ENCODE measurements around the gene ULK3. TPM values are rescaled to one million over a fixed set of nuclear protein-coding genes. Genes with fewer than 3 reads are reported as not detected.
A peak's percentile ranks its signal among the peaks of the same experiment; 100 is the strongest.

The ULK3 gene
- total RNA-seq, 1 donor from 2014 or later, result 37.3 TPM

- no peak for DNase-seq (ENCODE audit: low spot score, unreplicated experiment)
- peaks cover 6% of the 10 kb centered on the region for H3K4me1 Mint-ChIP-seq (ENCODE audit: low read depth)
- H3K9me3 Mint-ChIP-seq (ENCODE audit: low read depth), result no peaks in the 10 kb centered on the region
- no peak overlapping the region for H3K4me3 Mint-ChIP-seq (ENCODE audit: low read depth)
- no peak overlapping the region for H3K27ac Mint-ChIP-seq
- no peaks in the 10 kb centered on the region for H3K27me3 Mint-ChIP-seq
- H3K36me3 Mint-ChIP-seq (ENCODE audit: insufficient read depth), result no peaks in the 10 kb centered on the region
- TF ChIP-seq CTCF (IDR thresholded peaks at IDR 0.05; ENCODE audit: unreplicated experiment), result no peak
Observed at GRCh38 chr15:74884428-74885223, 41.7 kb upstream of the ULK3 start.

- Mint-ChIP-seq H3K36me3 (ENCODE audit: insufficient read depth) (no peaks in the 10 kb centered on the region), H3K9me3 (ENCODE audit: low read depth) (no peaks in the 10 kb centered on the region), H3K4me1 (ENCODE audit: low read depth) (peaks cover 3% of the 10 kb centered on the region), H3K27ac (no peak overlapping the region), H3K27me3 (no peaks in the 10 kb centered on the region), H3K4me3 (ENCODE audit: low read depth) (no peak overlapping the region)
- DNase-seq (ENCODE audit: low spot score, unreplicated experiment), result no peak
- no peak for TF ChIP-seq CTCF (IDR thresholded peaks at IDR 0.05; ENCODE audit: unreplicated experiment)
Observed at GRCh38 chr15:74882528-74882927, 39.6 kb upstream of the ULK3 start.

DNA sequence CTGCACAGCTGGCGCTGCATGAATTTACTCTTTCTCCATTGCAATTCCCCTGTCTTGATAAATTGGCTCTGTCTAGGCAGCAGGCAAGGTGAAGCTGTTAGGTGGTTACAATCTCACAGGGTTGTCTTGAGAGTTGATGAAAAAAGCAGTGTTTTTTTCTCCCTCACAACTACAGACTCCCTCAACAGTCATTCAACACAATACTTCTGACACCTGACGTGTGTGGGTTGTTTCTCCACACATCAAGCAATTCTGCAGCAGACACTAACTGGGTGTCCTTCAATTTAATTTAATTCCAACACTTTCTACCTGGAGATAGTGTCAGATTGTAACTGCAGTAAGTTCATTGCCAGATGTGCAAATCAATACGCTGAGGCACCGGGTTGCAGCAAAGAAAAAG lies 35.3 kb upstream of the ULK3 start:
- Mint-ChIP-seq H3K36me3 (ENCODE audit: insufficient read depth) (no peaks in the 10 kb centered on the region), H3K27ac (no peak overlapping the region), H3K9me3 (ENCODE audit: low read depth) (no peaks in the 10 kb centered on the region), H3K27me3 (peaks cover 2% of the 10 kb centered on the region), H3K4me3 (ENCODE audit: low read depth) (no peak overlapping the region), H3K4me1 (ENCODE audit: low read depth) (peaks cover 4% of the 10 kb centered on the region)
- TF ChIP-seq CTCF (IDR thresholded peaks at IDR 0.05; ENCODE audit: unreplicated experiment), result no peak
- DNase-seq (ENCODE audit: low spot score, unreplicated experiment), result no peak

- Mint-ChIP-seq H3K27ac (peak overlapping the region; percentile 97), H3K4me3 (ENCODE audit: low read depth) (peak overlapping the region; percentile 92), H3K4me1 (ENCODE audit: low read depth) (peaks cover 18% of the 10 kb centered on the region), H3K9me3 (ENCODE audit: low read depth) (no peaks in the 10 kb centered on the region), H3K36me3 (ENCODE audit: insufficient read depth) (peaks cover 4% of the 10 kb centered on the region), H3K27me3 (peaks cover 2% of the 10 kb centered on the region)
- TF ChIP-seq CTCF (IDR thresholded peaks at IDR 0.05; ENCODE audit: unreplicated experiment), result no peak
- no peak for DNase-seq (ENCODE audit: low spot score, unreplicated experiment)
Observed at GRCh38 chr15:74873756-74874424, 30.9 kb upstream of the ULK3 start.

GRCh38 chr15:74873036-74873755 lies 30.2 kb upstream of the ULK3 start, which contains the start of gene SCAMP2:
Gene SCAMP2, minus strand, starts transcription at chr15:74873365. Its CDS starts 110 bp downstream, at chr15:74873255.
- Mint-ChIP-seq H3K4me3 (ENCODE audit: low read depth) (peak within 1 kb of the TSS; percentile 92), H3K4me1 (ENCODE audit: low read depth) (peaks cover 17% of the 10 kb centered on the region), H3K36me3 (ENCODE audit: insufficient read depth) (peaks cover 6% of the 10 kb centered on the region), H3K27ac (peak within 1 kb of the TSS; percentile 97), H3K9me3 (ENCODE audit: low read depth) (no peaks in the 10 kb centered on the region), H3K27me3 (peaks cover 2% of the 10 kb centered on the region)
- DNase-seq (ENCODE audit: low spot score, unreplicated experiment), result peak; percentile 77
- TF ChIP-seq CTCF (IDR thresholded peaks at IDR 0.05; ENCODE audit: unreplicated experiment), result no peak
